GM12865 (cell line): ENCODE data around the gene FRMPD4.

Experiments
- DNase-seq: peaks from one replicate; pipeline ENCODE4 v3.0.0; 2010; ENCODE audit warnings: low read depth
- H3K4me3 ChIP-seq: 2 replicates; pipeline ENCODE4 v1.5.1; 2011; ENCODE audit warnings: mild to moderate bottlenecking, low read depth, low read length, control low read depth
- TF ChIP-seq, protein P1 (sequence below): IDR thresholded peaks from 2 replicates; pipeline ENCODE4 v1.5.1; 2011; ENCODE audit warnings: low read length, control low read depth, low read depth, inconsistent platforms; ENCODE audit not compliant: insufficient read depth; ENCODE audit errors: missing control alignments

Gene FRMPD4

DNA sequence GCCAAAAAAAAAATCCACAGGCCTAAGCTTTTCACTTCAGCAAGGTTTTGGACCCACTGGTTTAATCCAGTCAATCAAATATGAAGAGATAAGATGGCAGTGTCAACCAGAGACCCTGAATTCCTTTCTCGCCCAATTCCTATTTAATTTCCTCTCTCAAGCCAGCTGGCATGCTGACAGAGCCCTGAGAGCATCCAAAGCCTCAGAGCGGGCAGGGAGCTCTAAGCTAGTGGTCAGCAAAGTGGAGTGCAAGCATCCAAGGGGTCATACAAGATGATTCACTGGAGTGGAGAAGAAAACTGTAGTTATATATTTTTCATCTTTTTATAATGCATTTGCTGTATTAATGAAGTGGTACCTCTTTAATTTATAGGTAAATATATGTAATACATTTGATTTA is 615.1 kb downstream of the FRMPD4 start:
- no peak overlapping the region for H3K4me3 ChIP-seq
- TF ChIP-seq, protein P1, sequence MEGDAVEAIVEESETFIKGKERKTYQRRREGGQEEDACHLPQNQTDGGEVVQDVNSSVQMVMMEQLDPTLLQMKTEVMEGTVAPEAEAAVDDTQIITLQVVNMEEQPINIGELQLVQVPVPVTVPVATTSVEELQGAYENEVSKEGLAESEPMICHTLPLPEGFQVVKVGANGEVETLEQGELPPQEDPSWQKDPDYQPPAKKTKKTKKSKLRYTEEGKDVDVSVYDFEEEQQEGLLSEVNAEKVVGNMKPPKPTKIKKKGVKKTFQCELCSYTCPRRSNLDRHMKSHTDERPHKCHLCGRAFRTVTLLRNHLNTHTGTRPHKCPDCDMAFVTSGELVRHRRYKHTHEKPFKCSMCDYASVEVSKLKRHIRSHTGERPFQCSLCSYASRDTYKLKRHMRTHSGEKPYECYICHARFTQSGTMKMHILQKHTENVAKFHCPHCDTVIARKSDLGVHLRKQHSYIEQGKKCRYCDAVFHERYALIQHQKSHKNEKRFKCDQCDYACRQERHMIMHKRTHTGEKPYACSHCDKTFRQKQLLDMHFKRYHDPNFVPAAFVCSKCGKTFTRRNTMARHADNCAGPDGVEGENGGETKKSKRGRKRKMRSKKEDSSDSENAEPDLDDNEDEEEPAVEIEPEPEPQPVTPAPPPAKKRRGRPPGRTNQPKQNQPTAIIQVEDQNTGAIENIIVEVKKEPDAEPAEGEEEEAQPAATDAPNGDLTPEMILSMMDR = no peak

GRCh38 chrX:12758291-12758690 is 620.0 kb downstream of the FRMPD4 start:
- TF ChIP-seq, protein P1 = no peak
- H3K4me3 ChIP-seq = no peak overlapping the region
- no peak for DNase-seq

More for the DNA sequence above, 615.1 kb downstream of the FRMPD4 start:
- no peak for DNase-seq

GRCh38 chrX:12767856-12768255 is 629.6 kb downstream of the FRMPD4 start:
- TF ChIP-seq, protein P1 = no peak
- H3K4me3 ChIP-seq = no peak overlapping the region
- DNase-seq = no peak

DNA sequence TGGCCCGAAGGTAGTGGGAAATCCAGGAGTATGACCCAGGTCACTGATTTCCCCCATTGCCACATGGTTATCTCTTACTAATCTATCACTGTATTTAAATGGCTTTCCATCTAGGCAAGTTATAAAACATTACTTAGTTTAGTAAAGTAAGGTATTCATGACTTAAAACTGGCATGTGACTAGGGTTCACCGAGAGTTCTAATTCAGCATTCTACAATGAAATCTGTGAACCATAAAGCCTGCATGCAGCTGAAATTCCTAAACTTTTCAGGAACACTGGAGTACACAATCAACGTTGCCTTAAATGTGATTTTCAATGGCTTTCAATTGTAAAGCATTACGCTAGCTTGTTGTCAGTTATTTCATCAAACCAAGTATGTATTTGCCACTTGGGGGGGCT is 630.2 kb downstream of the FRMPD4 start:
- DNase-seq = no peak
- TF ChIP-seq, protein P1 = no peak
- no peak overlapping the region for H3K4me3 ChIP-seq

DNA sequence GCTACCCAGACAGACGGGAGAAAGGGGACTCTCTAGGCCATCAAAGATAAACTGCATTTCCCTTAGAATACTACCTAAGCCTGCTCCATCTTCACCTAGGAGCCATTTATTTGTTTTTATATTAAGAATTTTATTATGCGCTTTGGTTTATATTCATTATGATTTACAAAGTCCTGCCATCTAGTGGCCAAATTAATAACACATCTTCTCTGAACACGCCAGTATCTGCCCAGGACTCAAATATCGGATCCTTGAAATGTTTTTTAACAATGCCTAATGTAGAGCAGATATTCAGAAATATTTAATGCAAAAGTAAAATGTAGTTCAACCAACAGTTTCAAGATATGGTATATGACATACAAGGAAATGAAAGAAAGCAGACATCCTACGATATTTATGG is 632.2 kb downstream of the FRMPD4 start:
- H3K4me3 ChIP-seq = no peak overlapping the region
- peak; percentile 24 for DNase-seq
- TF ChIP-seq, protein P1 = peak; percentile 17

DNA sequence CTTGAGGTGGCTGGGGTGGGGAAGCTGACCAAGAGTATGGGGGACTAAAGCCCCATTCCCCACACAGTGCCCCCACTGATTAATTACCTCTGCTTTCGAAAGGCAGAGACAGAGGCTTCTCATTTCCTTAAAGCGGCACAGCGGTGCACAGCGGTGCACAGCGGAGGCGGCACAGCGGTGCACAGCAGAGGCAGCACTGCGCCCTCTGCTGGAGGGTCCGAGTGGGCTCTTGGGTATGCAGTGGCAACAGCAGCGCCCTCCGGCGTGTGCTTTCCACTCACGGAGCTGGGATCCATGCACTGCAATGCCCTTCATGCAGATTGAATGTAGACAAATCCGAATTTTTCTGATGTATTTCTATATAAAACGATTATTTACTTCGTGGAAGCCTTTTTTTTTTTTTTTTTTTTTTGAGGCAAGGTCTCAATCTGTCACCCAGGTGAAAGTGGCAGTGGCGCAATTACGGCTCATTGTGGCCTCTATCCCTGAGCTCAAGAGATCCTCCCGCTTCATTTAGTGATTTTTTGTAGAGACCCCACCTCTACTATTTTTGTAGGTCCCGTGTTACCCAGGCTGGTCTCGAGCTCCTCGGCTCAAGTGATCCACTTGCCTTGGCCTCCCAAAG is 633.3 kb downstream of the FRMPD4 start:
- no peak overlapping the region for H3K4me3 ChIP-seq
- TF ChIP-seq, protein P1 = peak; percentile 92

More for the DNA sequence above, 633.3 kb downstream of the FRMPD4 start:
- DNase-seq = peak; percentile 84
